ENCODE measurements around the gene CTDSP1.

GRCh38 chr2:218381916-218382366 is 17.7 kb upstream of the CTDSP1 start, which contains the start of gene SLC11A1:
- TF ChIP-seq EZH2 (IDR thresholded peaks at IDR 0.05; ENCODE audit: borderline replicate concordance, insufficient read depth, low read depth, low read length, poor library complexity, severe bottlenecking): no peak
- TF ChIP-seq, protein P1, sequence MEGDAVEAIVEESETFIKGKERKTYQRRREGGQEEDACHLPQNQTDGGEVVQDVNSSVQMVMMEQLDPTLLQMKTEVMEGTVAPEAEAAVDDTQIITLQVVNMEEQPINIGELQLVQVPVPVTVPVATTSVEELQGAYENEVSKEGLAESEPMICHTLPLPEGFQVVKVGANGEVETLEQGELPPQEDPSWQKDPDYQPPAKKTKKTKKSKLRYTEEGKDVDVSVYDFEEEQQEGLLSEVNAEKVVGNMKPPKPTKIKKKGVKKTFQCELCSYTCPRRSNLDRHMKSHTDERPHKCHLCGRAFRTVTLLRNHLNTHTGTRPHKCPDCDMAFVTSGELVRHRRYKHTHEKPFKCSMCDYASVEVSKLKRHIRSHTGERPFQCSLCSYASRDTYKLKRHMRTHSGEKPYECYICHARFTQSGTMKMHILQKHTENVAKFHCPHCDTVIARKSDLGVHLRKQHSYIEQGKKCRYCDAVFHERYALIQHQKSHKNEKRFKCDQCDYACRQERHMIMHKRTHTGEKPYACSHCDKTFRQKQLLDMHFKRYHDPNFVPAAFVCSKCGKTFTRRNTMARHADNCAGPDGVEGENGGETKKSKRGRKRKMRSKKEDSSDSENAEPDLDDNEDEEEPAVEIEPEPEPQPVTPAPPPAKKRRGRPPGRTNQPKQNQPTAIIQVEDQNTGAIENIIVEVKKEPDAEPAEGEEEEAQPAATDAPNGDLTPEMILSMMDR (IDR thresholded peaks at IDR 0.05): no peak

Measured in B cell (primary cell).